Measurements from ENCODE around the gene NTM.

The NTM gene

GRCh38 chr11:132254906-132255305 is 884.5 kb downstream of the NTM start:
- no peak overlapping the region for H3K4me3 ChIP-seq (ENCODE audit: low read depth, low read length)
- TF ChIP-seq ZNF660 (tag by site-specific recombination; IDR thresholded peaks at IDR 0.05) (no peak), ZNF10 (tag by site-specific recombination; IDR thresholded peaks at IDR 0.05) (no peak), ZNF175 (tag by site-specific recombination; IDR thresholded peaks at IDR 0.05) (no peak), KLF1 (tag by site-specific recombination; IDR thresholded peaks at IDR 0.05) (no peak), ZNF148 (tag by site-specific recombination; IDR thresholded peaks at IDR 0.05; ENCODE audit: borderline replicate concordance) (no peak), SP3 (tag by site-specific recombination; IDR thresholded peaks at IDR 0.05) (no peak), ZNF837 (tag by site-specific recombination; IDR thresholded peaks at IDR 0.05) (no peak), PBX3 (CRISPR knock-in tag; IDR thresholded peaks at IDR 0.05) (no peak), ZBTB1 (tag by site-specific recombination; IDR thresholded peaks at IDR 0.05) (no peak), ATF2 (tag by site-specific recombination; IDR thresholded peaks at IDR 0.05; ENCODE audit: low read depth) (no peak), ZNF785 (tag by site-specific recombination; IDR thresholded peaks at IDR 0.05) (no peak), ZNF449 (tag by site-specific recombination; IDR thresholded peaks at IDR 0.05) (no peak), ZNF157 (tag by site-specific recombination; IDR thresholded peaks at IDR 0.05) (no peak), KLF17 (tag by site-specific recombination; IDR thresholded peaks at IDR 0.05) (no peak), ZNF629 (tag by site-specific recombination; IDR thresholded peaks at IDR 0.05) (no peak), ZNF645 (tag by site-specific recombination; IDR thresholded peaks at IDR 0.05) (no peak)
- ChIA-PET CTCF (no interaction called here), POLR2A (no interaction called here)
- no peaks in the 10 kb centered on the region for H3K9me3 ChIP-seq (ENCODE audit: control insufficient read depth, insufficient read depth, low read depth, low read length)
- no peak overlapping the region for H3K27ac ChIP-seq (ENCODE audit: extremely low read depth, low read depth, low read length)
- H3K36me3 ChIP-seq (ENCODE audit: control insufficient read depth in 2 of 2, insufficient read depth in 1 of 2, low read length in 2 of 2), result no peaks in the 10 kb centered on the region
- H3K4me1 ChIP-seq (ENCODE audit: control insufficient read depth, insufficient read depth, low read length), result no peaks in the 10 kb centered on the region

DNA sequence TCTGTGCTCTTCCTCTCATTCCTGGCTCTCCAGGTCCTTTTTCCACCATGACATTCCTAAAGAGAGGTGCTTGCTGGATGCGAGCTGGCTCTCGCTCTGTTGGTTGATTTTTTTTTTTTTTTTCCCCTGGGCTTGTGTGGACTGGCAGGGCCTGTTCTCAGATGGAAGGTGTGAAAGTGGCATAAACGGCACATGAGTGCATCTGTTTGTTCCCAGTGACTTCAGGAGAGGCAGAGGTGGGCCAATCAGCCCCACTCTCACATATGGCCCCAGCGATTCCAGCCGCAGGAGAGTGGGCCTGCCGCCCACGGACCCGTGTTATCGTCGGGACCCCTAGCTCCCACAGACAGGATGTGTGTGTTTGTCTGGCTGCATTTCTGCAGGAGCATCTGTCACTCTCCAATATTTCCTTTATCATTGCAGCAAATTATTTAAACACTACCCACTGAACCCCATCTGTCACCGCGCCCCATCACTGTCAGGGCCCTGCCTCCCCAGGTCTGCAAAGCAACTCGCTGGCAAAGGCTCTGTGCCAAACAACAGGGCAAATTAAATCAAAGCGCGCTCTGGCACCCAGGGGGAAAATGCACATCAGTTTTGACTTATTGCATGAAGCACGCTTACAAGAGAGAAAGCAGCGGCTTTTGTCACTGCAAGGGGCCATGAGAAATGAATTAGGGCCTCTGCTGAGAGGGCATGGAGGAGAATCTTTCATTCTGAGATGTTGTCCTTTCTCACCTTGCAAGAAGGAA is 886.3 kb downstream of the NTM start:
- ChIA-PET POLR2A (no interaction called here), CTCF (no interaction called here)
- Histone ChIP-seq H3K27ac (ENCODE audit: extremely low read depth, low read depth, low read length) (no peak overlapping the region), H3K36me3 (ENCODE audit: control insufficient read depth in 2 of 2, insufficient read depth in 1 of 2, low read length in 2 of 2) (no peaks in the 10 kb centered on the region), H3K4me1 (ENCODE audit: control insufficient read depth, insufficient read depth, low read length) (no peaks in the 10 kb centered on the region), H3K9me3 (ENCODE audit: control insufficient read depth, insufficient read depth, low read depth, low read length) (no peaks in the 10 kb centered on the region), H3K4me3 (ENCODE audit: low read depth, low read length) (no peak overlapping the region)
- no peak for TF ChIP-seq SETDB1 (IDR thresholded peaks at IDR 0.05; ENCODE audit: insufficient read length, low read length)
- no peak for TF ChIP-seq KLF1 (tag by site-specific recombination; IDR thresholded peaks at IDR 0.05)
- TF ChIP-seq ZNF302 (tag by site-specific recombination; IDR thresholded peaks at IDR 0.05; ENCODE audit: low read depth), result no peak
- TF ChIP-seq ZNF558 (tag by site-specific recombination; IDR thresholded peaks at IDR 0.05), result no peak

Measured in HEK293 (cell line).